IPS-NIHi11 (cell line): ENCODE data around the gene SEMA3D.
A peak's percentile ranks its signal among the peaks of the same experiment; 100 is the strongest.
"Not testable (repeated sequence)": the region's sequence is repeated elsewhere in the genome, so short reads cannot be mapped to it uniquely, and the experiment has no call there.

Experiments
- DNase-seq: peaks from one replicate; pipeline ENCODE4 v3.0.0; 2012; ENCODE audit warnings: mixed read lengths, low spot score

SEMA3D gene

DNA sequence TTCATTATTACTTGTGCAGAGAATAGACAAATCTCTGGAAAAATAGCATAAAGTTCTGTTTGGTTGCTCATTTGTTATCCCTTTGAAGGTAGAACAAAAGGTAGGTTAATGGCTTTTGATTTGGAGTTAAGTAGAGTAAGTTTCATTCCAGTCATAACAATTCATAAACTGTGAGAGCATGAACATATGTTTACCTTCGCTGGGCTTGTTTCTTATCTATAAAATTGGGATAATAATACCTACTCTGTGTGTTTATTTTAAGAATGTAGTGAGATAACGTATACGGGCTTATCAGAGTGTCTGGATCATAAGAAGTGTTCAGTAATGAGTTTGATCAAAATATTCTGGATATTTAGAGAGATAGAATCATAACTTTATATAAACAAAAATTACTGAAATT lies 155.4 kb downstream of the SEMA3D start:
- DNase-seq = no peak

GRCh38 chr7:85030893-85031292 lies 156.0 kb downstream of the SEMA3D start:
- DNase-seq = peak; percentile 10

DNA sequence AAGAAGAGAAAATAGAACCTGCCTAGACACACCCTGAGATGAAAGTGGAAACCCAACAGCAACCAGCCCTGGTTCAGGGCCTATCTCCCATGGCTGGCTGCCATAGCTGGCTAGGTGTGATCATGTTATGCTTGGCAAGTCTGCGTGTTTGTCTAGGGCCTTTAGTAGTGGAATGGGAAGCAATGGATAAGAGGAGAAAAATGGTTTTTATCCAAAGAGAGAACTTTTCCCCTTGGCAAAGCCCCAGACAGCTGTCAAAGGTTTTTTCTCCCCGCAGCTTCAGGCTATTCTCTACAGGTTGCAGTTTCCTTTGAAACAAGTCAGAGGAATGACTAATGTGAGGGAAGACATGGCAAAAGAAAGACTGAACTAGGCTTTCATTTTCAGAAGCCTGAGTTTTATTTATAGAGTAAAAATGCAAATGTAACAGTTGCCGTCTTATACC lies 161.5 kb downstream of the SEMA3D start:
- no peak for DNase-seq

GRCh38 chr7:85023916-85024315 lies 162.9 kb downstream of the SEMA3D start:
- DNase-seq = no peak

GRCh38 chr7:85023066-85023712 lies 163.7 kb downstream of the SEMA3D start:
- peak; percentile 27 for DNase-seq

DNA sequence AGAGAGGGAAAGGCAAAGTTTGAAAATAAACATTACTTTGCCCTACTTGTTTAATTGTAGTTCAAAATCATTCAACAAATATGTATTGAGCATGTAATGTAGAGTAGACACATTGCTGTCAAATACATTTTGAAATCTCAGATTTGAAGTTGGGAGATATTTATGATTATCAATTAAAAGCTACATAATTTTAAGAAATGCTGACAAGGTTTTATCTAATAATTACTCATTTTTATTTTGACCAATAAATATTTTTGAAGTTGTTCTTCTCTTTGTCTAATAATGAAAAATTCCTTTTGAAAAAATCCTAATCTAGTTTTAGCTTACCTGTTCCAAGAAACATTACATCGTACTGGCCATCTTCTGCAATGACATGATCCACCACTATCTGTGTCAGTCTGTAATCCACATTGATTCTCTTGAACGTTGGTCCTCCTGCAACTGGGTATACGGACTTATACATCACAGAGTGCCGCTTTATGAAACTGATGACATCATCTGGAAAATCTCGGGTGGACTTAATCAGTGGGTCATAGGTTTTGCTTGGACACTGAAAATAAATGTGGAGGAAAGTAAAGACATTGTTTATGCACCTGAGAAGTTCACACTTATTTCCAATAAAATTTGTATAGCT lies 164.7 kb downstream of the SEMA3D start:
- no peak for DNase-seq

GRCh38 chr7:85021101-85021704 lies 165.7 kb downstream of the SEMA3D start:
- DNase-seq = no peak

GRCh38 chr7:85019778-85020177 lies 167.1 kb downstream of the SEMA3D start:
- DNase-seq = no peak

DNA sequence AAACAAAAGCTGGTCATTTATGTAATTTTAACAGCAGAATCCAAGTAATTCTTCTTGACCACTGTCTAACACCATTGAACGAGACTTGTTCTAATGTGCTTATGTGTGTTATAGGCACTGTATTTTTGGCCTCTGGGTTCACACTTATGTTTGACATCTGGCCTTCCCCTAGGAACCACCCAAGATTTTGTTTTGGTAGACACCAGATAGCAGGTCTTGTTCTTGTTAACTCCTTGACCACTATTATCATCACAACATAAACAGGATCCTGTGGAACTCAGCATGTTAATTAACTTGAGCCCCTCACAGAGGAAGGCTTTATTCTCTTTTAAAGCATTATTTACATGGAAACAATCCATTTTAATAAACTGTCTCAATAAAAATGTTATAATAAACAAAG lies 167.7 kb downstream of the SEMA3D start:
- DNase-seq = no peak

DNA sequence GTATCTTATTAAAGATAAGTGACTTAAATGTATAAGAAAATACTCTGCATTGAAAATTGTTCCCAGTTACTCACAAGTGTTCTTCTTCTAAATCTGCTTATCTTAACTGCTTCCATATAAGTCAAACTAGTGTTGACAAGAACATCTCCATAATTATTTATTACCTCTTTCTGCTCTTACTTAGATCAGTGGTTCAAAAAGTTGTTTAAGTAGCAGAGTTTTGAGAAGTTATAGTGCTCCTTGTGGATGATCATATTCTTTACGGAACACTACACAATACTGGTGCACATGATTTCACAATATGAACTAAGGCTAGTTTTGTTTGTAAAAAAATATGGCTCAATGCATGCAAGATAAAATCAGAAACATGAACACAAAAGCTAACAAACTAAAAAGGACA lies 168.4 kb downstream of the SEMA3D start:
- no peak for DNase-seq

- no peak for DNase-seq
Measured at GRCh38 chr7:85016286-85016685, 170.6 kb downstream of the SEMA3D start.

DNA sequence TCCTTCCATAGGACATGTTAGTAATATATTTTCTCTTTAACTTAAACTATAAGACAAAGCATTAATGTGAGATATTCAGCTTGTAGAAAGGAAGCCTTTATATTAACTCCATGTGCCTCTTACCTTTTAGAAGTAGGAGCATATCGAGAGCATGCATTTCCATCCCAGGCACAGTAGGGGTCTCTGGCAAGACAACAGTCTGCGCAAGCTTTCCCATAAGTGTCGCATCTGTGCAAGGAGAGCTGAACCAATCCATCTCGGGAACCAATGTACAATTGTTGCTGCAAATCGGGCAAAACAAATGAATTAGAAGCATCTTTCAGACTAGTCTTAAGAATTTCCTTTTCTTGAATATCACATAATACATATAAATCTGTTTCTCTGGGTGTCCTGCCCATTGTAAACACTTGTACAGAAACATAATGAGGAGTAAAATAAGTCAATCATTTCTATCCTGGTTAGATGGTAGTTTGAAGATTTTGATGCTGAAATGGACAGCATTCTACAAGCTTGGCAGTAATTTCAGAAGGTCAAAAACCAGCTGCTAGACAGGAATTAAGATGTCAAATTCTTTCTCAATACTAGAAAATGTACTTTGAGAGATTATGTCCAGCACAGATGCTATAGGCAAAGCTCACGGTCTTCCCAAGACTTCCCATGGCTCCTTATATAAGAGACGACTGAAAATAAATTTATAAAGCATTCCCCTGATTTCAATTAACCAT lies 171.8 kb downstream of the SEMA3D start:
- DNase-seq = no peak

DNA sequence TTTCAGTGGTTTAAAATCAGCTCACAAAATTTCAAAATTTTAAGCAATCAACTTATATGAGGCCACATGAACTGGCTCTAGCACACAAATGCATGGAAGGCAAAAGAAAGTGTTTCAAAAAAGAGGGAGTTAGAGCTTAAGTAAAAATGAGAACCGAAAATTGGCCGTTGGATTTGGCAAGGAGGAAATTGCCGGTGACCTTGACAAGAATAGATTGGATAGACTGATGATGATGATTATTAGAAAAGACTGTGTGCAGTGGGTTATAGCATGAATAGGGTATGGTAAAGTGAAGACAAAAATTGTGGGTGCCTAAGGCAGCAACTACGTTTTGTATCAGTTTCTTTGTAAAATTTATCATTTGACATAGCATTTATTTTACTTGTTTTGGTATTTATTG lies 175.7 kb downstream of the SEMA3D start:
- no peak for DNase-seq

DNA sequence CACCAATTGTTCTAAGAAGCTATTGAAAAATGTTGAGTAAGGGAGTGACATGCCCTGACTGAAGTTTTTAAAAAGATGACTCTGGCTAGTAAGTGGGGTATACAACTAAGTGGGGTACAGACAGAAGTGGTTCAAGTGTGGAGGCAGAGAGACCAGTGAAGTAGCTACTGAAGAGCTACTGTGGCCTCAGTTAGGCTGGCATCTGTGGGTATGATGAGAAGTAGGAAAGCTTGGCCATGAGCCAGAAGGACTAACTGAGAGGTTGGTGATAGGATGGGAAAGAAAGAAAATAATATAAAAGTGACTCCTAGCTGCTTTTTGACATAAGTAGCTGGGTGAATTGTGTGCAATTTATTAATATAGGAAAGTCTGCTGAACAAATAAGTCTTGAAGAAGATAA lies 176.6 kb downstream of the SEMA3D start:
- no peak for DNase-seq

DNA sequence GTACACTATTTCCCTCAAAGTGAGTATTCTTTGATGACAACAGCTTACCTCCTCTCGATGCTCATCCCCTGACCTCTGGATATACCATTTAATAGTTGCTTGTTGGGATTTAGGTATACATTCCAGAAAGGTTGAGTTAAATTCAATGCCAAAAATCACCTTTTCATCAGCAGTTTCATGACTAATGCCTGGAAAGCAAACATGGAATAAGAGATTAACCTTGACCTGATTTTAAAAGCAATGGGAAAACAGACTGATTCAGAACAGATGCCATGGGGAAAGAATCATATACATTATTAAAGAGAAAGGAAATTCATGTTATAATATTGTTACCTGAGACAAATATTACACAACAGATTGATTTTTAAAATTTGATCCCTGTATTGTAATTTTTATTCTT lies 180.1 kb downstream of the SEMA3D start:
- no peak for DNase-seq

GRCh38 chr7:85004402-85004801 lies 182.5 kb downstream of the SEMA3D start:
- no peak for DNase-seq

DNA sequence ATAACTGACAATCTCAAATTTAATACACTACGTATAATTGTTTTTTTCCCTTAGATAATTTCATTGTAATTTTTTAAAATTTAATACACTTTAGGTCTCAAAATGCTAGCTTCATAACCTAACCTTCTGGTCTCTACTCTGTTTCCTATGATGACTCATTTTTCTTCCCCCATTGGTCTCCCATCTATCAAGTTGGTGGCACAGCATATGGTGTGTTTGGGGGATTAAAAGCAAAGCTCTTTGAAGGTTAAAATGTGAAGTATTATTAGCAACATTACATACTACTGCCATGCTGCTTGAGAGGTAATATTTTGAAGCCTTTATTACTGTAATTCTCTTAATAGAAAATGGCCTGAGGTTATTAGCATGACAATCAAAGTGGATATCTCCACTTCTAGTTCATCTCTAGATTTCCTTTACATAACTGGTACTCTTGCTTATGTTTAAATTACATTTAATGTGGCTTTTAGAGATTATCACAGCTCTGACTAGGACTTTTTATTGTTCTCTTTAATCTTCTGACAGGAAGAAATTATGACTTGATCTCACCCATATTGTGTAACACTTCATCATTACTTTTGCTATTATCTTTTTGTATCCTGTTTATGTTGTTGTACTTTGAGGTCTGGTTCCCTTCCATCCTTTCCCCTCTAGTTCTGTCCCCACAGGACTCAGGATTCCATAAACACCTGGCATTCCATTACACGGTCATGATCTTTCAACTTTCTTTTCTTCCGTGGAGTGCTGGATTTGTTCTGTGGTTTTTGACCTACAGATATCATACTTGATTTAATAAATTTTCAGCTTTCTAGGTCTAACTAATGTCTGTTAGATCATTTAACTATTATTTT lies 185.1 kb downstream of the SEMA3D start:
- DNase-seq = no peak

GRCh38 chr7:85000735-85001350 lies 186.0 kb downstream of the SEMA3D start:
- DNase-seq = no peak

DNA sequence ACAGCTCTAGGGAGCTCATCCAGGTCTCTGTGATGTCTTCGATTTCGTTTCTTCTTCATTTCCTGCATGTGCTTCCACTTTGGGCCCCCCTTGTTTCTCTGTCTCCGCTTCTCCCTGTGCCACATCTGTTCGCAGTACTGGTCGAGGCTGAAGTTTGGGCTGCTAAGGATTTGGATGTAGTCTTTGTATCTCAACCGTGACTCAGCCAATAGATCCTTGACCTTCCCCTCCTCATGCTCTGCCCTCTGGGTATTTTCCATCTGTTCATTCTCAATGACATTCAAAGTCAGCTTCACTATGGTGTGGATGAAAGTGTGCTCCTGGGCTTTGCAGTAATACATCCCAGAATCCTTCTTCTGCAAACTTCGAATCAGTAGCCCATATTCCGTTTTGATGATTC lies 187.4 kb downstream of the SEMA3D start:
- DNase-seq = no peak

- peak; percentile 8 for DNase-seq
Measured at GRCh38 chr7:84998665-84999064, 188.2 kb downstream of the SEMA3D start.

- no peak for DNase-seq
Measured at GRCh38 chr7:84997626-84998025, 189.2 kb downstream of the SEMA3D start.

GRCh38 chr7:84992954-84993353 lies 193.9 kb downstream of the SEMA3D start:
- not testable (repeated sequence) for DNase-seq
